Spleen (tissue), 7 donors: Measurements from ENCODE around the gene MFSD12.

ENCODE experiments used
- CTCF ChIP-seq, 11 experiments: fragments of 200-600 bp in 7 of 11; fragments of 450-650 bp in 4 of 11; sonication (generic) in 4 of 11; IDR thresholded peaks in 8 of 11; conservative IDR thresholded peaks in 3 of 11; 1 replicate in 7 of 11; 2 replicates in 4 of 11; pipeline versions ENCODE4 v1.4.0 to v1.8.0; 2016 to 2021; ENCODE audit warnings: antibody characterized with exemption in 11 of 11, inconsistent platforms in 4 of 11, mild to moderate bottlenecking in 1 of 11
- POLR2AphosphoS5 ChIP-seq, 3 donors: sonication (generic); formaldehyde crosslinking; IDR thresholded peaks; one replicate each; pipeline ENCODE4 v1.5.1; 2017; ENCODE audit warnings: antibody characterized with exemption in 3 of 3
- donor health status: DM: no; HTN: no; CAD: no; lungs with moderate emphysema.
- donor health status: DM: no; HTN: no; CAD: no.
- donor health status: DM: no; HTN: no; CAD: no.

GRCh38 chr19:3516675-3517207 is 40.6 kb downstream of the MFSD12 start:
- TF ChIP-seq CTCF (IDR thresholded peaks at IDR 0.05 in 8 of 11, conservative IDR thresholded peaks at IDR 0.05 in 3 of 11) (no peak), POLR2AphosphoS5 (IDR thresholded peaks at IDR 0.05) (peak; percentile 25 to 70 (median 51))
